ENCODE results near the gene C10orf95. TPM values are rescaled to one million over a fixed set of nuclear protein-coding genes. Genes with fewer than 3 reads are reported as not detected.

The C10orf95 gene
- total and polyA plus RNA-seq, 11 donors: 0.18 to 0.21 TPM; not detected in 9

- peak overlapping the region in 1 of 12 donors; percentile 99 for H3K27ac ChIP-seq
- no peaks in the 10 kb centered on the region for H3K9me3 ChIP-seq
- no peaks in the 10 kb centered on the region for H3K36me3 ChIP-seq
- peak overlapping the region in 11 of 12 donors; percentile 6 to 50 (median 32) for H3K4me3 ChIP-seq
- H3K4me1 ChIP-seq: peaks cover 0 to 26% (median 9%) of the 10 kb centered on the region in 12 donors
- intact Hi-C loops (cut with DNase I): loop anchor here in 1 of 10 donors (10.0 kb wide), 1 partner anchor 246 kb away; no protein-coding TSS in a partner anchor
- ATAC-seq: peak in 1 of 4 donors; percentile 33
- peak in 1 of 5 donors; percentile 22 for DNase-seq
- TF ChIP-seq POLR2A (IDR thresholded peaks at IDR 0.05): no peak
- no peak for TF ChIP-seq CTCF (IDR thresholded peaks at IDR 0.05)
- H3K27me3 ChIP-seq: peaks cover 24 to 82% (median 49%) of the 10 kb centered on the region in 9 donors
- WGBS, 4 donors: 2 to 11% (median 4%) methylated on average over 3 to 48 of the region's 48 CpGs
These were observed 40.8 kb downstream of the C10orf95 start for GRCh38 chr10:102410429-102411073.

GRCh38 chr10:102409604-102410428 lies 41.5 kb downstream of the C10orf95 start:
- H3K27ac ChIP-seq: peak overlapping the region in 1 of 12 donors; percentile 99
- H3K4me1 ChIP-seq: peaks cover 0 to 26% (median 9%) of the 10 kb centered on the region in 12 donors
- intact Hi-C loops (cut with DNase I): loop anchor here in 3 of 10 donors (5.0 to 10.0 kb wide), 3 partner anchors 67 to 245 kb away; partner anchors contain the start of gene ELOVL3 (in 1 of the 3)
- H3K4me3 ChIP-seq: peak overlapping the region in 11 of 12 donors; percentile 9 to 53 (median 39)
- peaks cover 20 to 75% (median 43%) of the 10 kb centered on the region in 9 donors for H3K27me3 ChIP-seq
- no peak for ATAC-seq
- no peaks in the 10 kb centered on the region for H3K36me3 ChIP-seq
- DNase-seq: no peak
- TF ChIP-seq CTCF (IDR thresholded peaks at IDR 0.05) (no peak), POLR2A (IDR thresholded peaks at IDR 0.05) (no peak)
- 34 to 50% (median 39%) methylated on average over 16 to 24 of the region's 24 CpGs for WGBS, 4 donors
- H3K9me3 ChIP-seq: no peaks in the 10 kb centered on the region

- peak overlapping the region in 1 of 12 donors; percentile 99 for H3K27ac ChIP-seq
- peaks cover 0 to 26% (median 9%) of the 10 kb centered on the region in 12 donors for H3K4me1 ChIP-seq
- TF ChIP-seq CTCF (IDR thresholded peaks at IDR 0.05): no peak
- TF ChIP-seq POLR2A (IDR thresholded peaks at IDR 0.05): no peak
- ATAC-seq (peak in 3 of 4 donors; percentile 6 to 60 (median 21)), DNase-seq (peak in 2 of 5 donors; percentile 36 to 56)
- H3K27me3 ChIP-seq: peaks cover 20 to 66% (median 39%) of the 10 kb centered on the region in 9 donors
- no peaks in the 10 kb centered on the region for H3K9me3 ChIP-seq
- no peaks in the 10 kb centered on the region for H3K36me3 ChIP-seq
- peak overlapping the region in 10 of 12 donors; percentile 17 to 53 (median 42) for H3K4me3 ChIP-seq
- WGBS, 4 donors: 1 to 6% (median 2%) methylated on average over 15 to 103 of the region's 103 CpGs
- intact Hi-C loops (cut with DNase I): loop anchor here in 2 of 10 donors (5.0 kb wide), 2 partner anchors 68 to 182 kb away; partner anchors contain the start of gene ELOVL3 (in 1 of the 2)
These were observed 42.4 kb downstream of the C10orf95 start for GRCh38 chr10:102408728-102409603.

Measured in heart left ventricle (tissue), 16 donors.